Left lung (tissue), 10 donors: ENCODE results near the gene LIAS. TPM values are rescaled to one million over a fixed set of nuclear protein-coding genes. Genes with fewer than 3 reads are reported as not detected.
"Not testable (repeated sequence)": the region's sequence is repeated elsewhere in the genome, so short reads cannot be mapped to it uniquely, and the experiment has no call there.

Experiments
- ATAC-seq: fragments of 200-7000 bp; cut with Tn5 transposase; one replicate; pipeline ENCODE4 v1.9.1; 2020; ENCODE audit warnings: moderate library complexity
- DNase-seq, 4 donors: peaks; one replicate each; pipeline ENCODE4 v3.0.0-alpha.2; 2013 to 2020
- H3K27ac ChIP-seq, 2 donors: fragments of 200-600 bp; sonication (generic) in 1 of 2; one replicate each; pipeline versions ENCODE4 v1.5.0 to v1.8.0; 2020 to 2021
- H3K27me3 ChIP-seq, 2 donors: fragments of 200-600 bp; sonication (generic) in 1 of 2; one replicate each; pipeline versions ENCODE4 v1.5.0 to v1.8.0; 2020 to 2021
- H3K36me3 ChIP-seq, 2 donors: fragments of 200-600 bp; sonication (generic) in 1 of 2; one replicate each; pipeline versions ENCODE4 v1.5.0 to v1.8.0; 2020 to 2021
- H3K4me1 ChIP-seq, 2 donors: fragments of 200-600 bp; one replicate each; pipeline ENCODE4 v1.8.0; 2021
- H3K4me3 ChIP-seq, 2 donors: fragments of 200-600 bp; sonication (generic) in 1 of 2; one replicate each; pipeline versions ENCODE4 v1.5.0 to v1.8.0; 2020 to 2021; ENCODE audit warnings: mild to moderate bottlenecking in 1 of 2
- H3K9me3 ChIP-seq, 2 donors: fragments of 200-600 bp; sonication (generic) in 1 of 2; one replicate each; pipeline versions ENCODE4 v1.5.0 to v1.8.0; 2020 to 2021
- CTCF ChIP-seq, 2 donors: fragments of 200-600 bp; sonication (generic) in 1 of 2; IDR thresholded peaks; one replicate each; pipeline versions ENCODE4 v1.5.0 to v1.8.0; 2021; ENCODE audit warnings: antibody characterized with exemption in 2 of 2
- intact Hi-C, 2 donors: fragments of 100-400 bp; cut with DNase I; formaldehyde crosslinking; loops; one replicate each; pipeline versions ENCODE4 v1.11.2 to v1.14.2; 2022
- polyA plus RNA-seq, 6 donors: library from polyadenylated mRNA; unstranded; fragments of 120-200 nt; gene quantifications; one replicate each; pipeline ENCODE4 v1.2.1, GENCODE V29; 2013; ENCODE audit not compliant: insufficient read length in 6 of 6
- total RNA-seq, 2 donors: library from RNA; stranded (reverse); fragmentation: NEBNext Ultra II Directional; extraction: Animal tissue kit (Norgen Biotek cat#: 25700); gene quantifications; one replicate each; pipeline ENCODE4 v1.2.1, GENCODE V29; 2021
- donor health status: DM: no; HTN: yes; CAD: no.
- donor health status: DM: no; HTN: no; CAD: no.

LIAS gene
- total and polyA plus RNA-seq, 8 donors = 9.6 to 36.6 (median 29.0) TPM

GRCh38 chr4:39422247-39422646, 36.6 kb upstream of the LIAS start:
- Histone ChIP-seq H3K27ac (no peak overlapping the region), H3K27me3 (no peaks in the 10 kb centered on the region), H3K4me1 (no peaks in the 10 kb centered on the region), H3K4me3 (no peak overlapping the region), H3K36me3 (no peaks in the 10 kb centered on the region), H3K9me3 (no peaks in the 10 kb centered on the region)
- intact Hi-C loops = no loop called here
- ATAC-seq (no peak), DNase-seq (no peak)
- no peak for TF ChIP-seq CTCF (IDR thresholded peaks at IDR 0.05)

- H3K9me3 ChIP-seq, H3K36me3 ChIP-seq, intact Hi-C loops, DNase-seq, H3K4me3 ChIP-seq, H3K27ac ChIP-seq, ATAC-seq, H3K27me3 ChIP-seq, H3K4me1 ChIP-seq: not testable (repeated sequence)
These were observed 33.6 kb upstream of the LIAS start for GRCh38 chr4:39425297-39425696.

GRCh38 chr4:39426728-39427127, 32.1 kb upstream of the LIAS start:
- Histone ChIP-seq H3K4me1 (no peaks in the 10 kb centered on the region), H3K9me3 (no peaks in the 10 kb centered on the region), H3K27me3 (no peaks in the 10 kb centered on the region), H3K27ac (no peak overlapping the region), H3K36me3 (no peaks in the 10 kb centered on the region), H3K4me3 (no peak overlapping the region)
- ATAC-seq = no peak
- DNase-seq = no peak
- TF ChIP-seq CTCF (IDR thresholded peaks at IDR 0.05) = no peak
- intact Hi-C loops = no loop called here

GRCh38 chr4:39427520-39428114, 31.2 kb upstream of the LIAS start:
- H3K4me1 ChIP-seq = no peaks in the 10 kb centered on the region
- intact Hi-C loops = no loop called here
- H3K36me3 ChIP-seq = no peaks in the 10 kb centered on the region
- no peak for DNase-seq
- H3K27ac ChIP-seq = no peak overlapping the region
- no peaks in the 10 kb centered on the region for H3K9me3 ChIP-seq
- ATAC-seq = peak; percentile 81
- TF ChIP-seq CTCF (IDR thresholded peaks at IDR 0.05) = no peak
- no peak overlapping the region for H3K4me3 ChIP-seq
- no peaks in the 10 kb centered on the region for H3K27me3 ChIP-seq

- no peaks in the 10 kb centered on the region for H3K4me1 ChIP-seq
- H3K27ac ChIP-seq = no peak overlapping the region
- intact Hi-C loops = no loop called here
- DNase-seq (no peak), ATAC-seq (no peak)
- no peaks in the 10 kb centered on the region for H3K9me3 ChIP-seq
- H3K27me3 ChIP-seq = no peaks in the 10 kb centered on the region
- no peak for TF ChIP-seq CTCF (IDR thresholded peaks at IDR 0.05)
- no peaks in the 10 kb centered on the region for H3K36me3 ChIP-seq
- no peak overlapping the region for H3K4me3 ChIP-seq
These were observed 29.2 kb upstream of the LIAS start for GRCh38 chr4:39429476-39430334.
